IMR-90 (cell line): ENCODE data around the gene DCC. TPM values are rescaled to one million over a fixed set of nuclear protein-coding genes. Genes with fewer than 3 reads are reported as not detected.

Source experiments
- ATAC-seq: fragments of 200-7000 bp; cut with Tn5 transposase; 2 replicates; pipeline ENCODE4 v1.9.1; 2020; ENCODE audit warnings: low read depth, mild to moderate bottlenecking, moderate library complexity
- BruUV-seq: library from RNA; stranded (reverse); fragments of 400-500 nt; replicated peaks from 2 replicates; lab custom pipeline; 2021; lab: Mats Ljungman, UMichigan
- CTCF ChIA-PET: fragments of 300-600 bp; formaldehyde crosslinking; extraction: SDS; loops from one replicate; lab custom pipeline; 2021; ENCODE audit warnings: antibody characterized with exemption; lab: Yijun Ruan, JAX
- POLR2A ChIA-PET: fragments of 300-600 bp; sonication (Branson Sonifier 250); formaldehyde crosslinking; loops from one replicate; lab custom pipeline; 2022; ENCODE audit warnings: antibody characterized with exemption; ENCODE audit not compliant: unreplicated experiment; lab: Charles Lee
- DNase-seq: peaks from one replicate; pipeline ENCODE4 v3.0.0; 2013
- H2AFZ ChIP-seq: replicated peaks from 2 replicates; pipeline ENCODE3; 2013; ENCODE audit warnings: low read length, mild to moderate bottlenecking; ENCODE audit not compliant: poor library complexity
- H2AK5ac ChIP-seq: 2 replicates; pipeline ENCODE4 v1.6.1; 2013; ENCODE audit warnings: low read depth, low read length, inconsistent platforms
- H2AK9ac ChIP-seq: replicated peaks from 2 replicates; pipeline ENCODE3; 2013; ENCODE audit warnings: mild to moderate bottlenecking, low read depth, low read length, moderate library complexity; ENCODE audit not compliant: poor library complexity
- H2BK120ac ChIP-seq: 2 replicates; pipeline ENCODE4 v1.6.1; 2013; ENCODE audit warnings: low read depth, low read length, inconsistent platforms
- H2BK15ac ChIP-seq: 3 replicates; pipeline ENCODE4 v1.6.1; 2013; ENCODE audit warnings: low read depth, low read length, inconsistent platforms
- H2BK20ac ChIP-seq: 2 replicates; pipeline ENCODE4 v1.6.1; 2013; ENCODE audit warnings: low read depth, mild to moderate bottlenecking, inconsistent platforms, low read length, moderate library complexity
- H2BK5ac ChIP-seq: 2 replicates; pipeline ENCODE4 v1.6.1; 2013; ENCODE audit warnings: mild to moderate bottlenecking, low read depth, low read length, inconsistent platforms; ENCODE audit not compliant: poor library complexity, severe bottlenecking
- H3K14ac ChIP-seq: replicated peaks from 2 replicates; pipeline ENCODE4 v1.6.1; 2013; ENCODE audit warnings: low read depth, low read length, inconsistent platforms
- H3K18ac ChIP-seq: 2 replicates; pipeline ENCODE4 v1.6.1; 2013; ENCODE audit warnings: low read depth, low read length, control low read depth
- H3K23ac ChIP-seq: 2 replicates; pipeline ENCODE4 v1.6.1; 2013; ENCODE audit warnings: low read depth, low read length, inconsistent platforms
- H3K27ac ChIP-seq: 2 replicates; pipeline ENCODE4 v1.5.1; 2013; ENCODE audit warnings: mild to moderate bottlenecking, control low read depth, low read length; ENCODE audit not compliant: insufficient read depth
- H3K27me3 ChIP-seq: 2 replicates; pipeline ENCODE4 v1.6.1; 2013; ENCODE audit warnings: low read length; ENCODE audit not compliant: control insufficient read depth, insufficient read depth
- H3K36me3 ChIP-seq: 2 replicates; pipeline ENCODE4 v1.6.1; 2013; ENCODE audit warnings: low read length, mixed read lengths; ENCODE audit not compliant: control insufficient read depth, insufficient read depth
- H3K4ac ChIP-seq: 2 replicates; pipeline ENCODE4 v1.6.1; 2013; ENCODE audit warnings: low read depth, low read length, inconsistent platforms
- H3K4me1 ChIP-seq: 2 replicates; pipeline ENCODE4 v1.6.1; 2013; ENCODE audit warnings: low read length, mixed read lengths; ENCODE audit not compliant: control insufficient read depth, insufficient read depth
- H3K4me2 ChIP-seq: 2 replicates; pipeline ENCODE4 v1.6.1; 2013; ENCODE audit warnings: low read depth, mild to moderate bottlenecking, control low read depth, low read length, moderate library complexity
- H3K4me3 ChIP-seq: 2 replicates; pipeline ENCODE4 v1.5.1; 2013; ENCODE audit warnings: low read depth, mild to moderate bottlenecking, control low read depth, low read length, moderate library complexity; ENCODE audit not compliant: insufficient read depth
- H3K56ac ChIP-seq: 2 replicates; pipeline ENCODE4 v1.6.1; 2013; ENCODE audit warnings: low read length, inconsistent platforms; ENCODE audit not compliant: insufficient read depth; ENCODE audit errors: extremely low read depth
- H3K79me1 ChIP-seq, 2 experiments: 2 replicates each; pipeline ENCODE4 v1.6.1; 2013; ENCODE audit warnings: low read length in 2 of 2, inconsistent platforms in 1 of 2, low read depth in 1 of 2
- H3K9ac ChIP-seq: 2 replicates; pipeline ENCODE4 v1.6.1; 2013; ENCODE audit warnings: low read depth, low read length, control low read depth
- H3K9me1 ChIP-seq: 2 replicates; pipeline ENCODE4 v1.6.1; 2013; ENCODE audit warnings: low read length, inconsistent platforms; ENCODE audit not compliant: insufficient read depth
- H3K9me3 ChIP-seq: 2 replicates; pipeline ENCODE4 v1.6.1; 2013; ENCODE audit warnings: low read length; ENCODE audit not compliant: control insufficient read depth, insufficient read depth
- H4K20me1 ChIP-seq: 2 replicates; pipeline ENCODE4 v1.6.1; 2013; ENCODE audit warnings: low read length, inconsistent platforms; ENCODE audit not compliant: insufficient read depth
- H4K5ac ChIP-seq: 2 replicates; pipeline ENCODE4 v1.6.1; 2013; ENCODE audit warnings: mild to moderate bottlenecking, low read depth, low read length, control low read depth
- H4K8ac ChIP-seq, 2 experiments: 2 replicates each; pipeline ENCODE4 v1.6.1; 2013; ENCODE audit warnings: low read depth in 2 of 2, low read length in 2 of 2, control low read depth in 1 of 2, inconsistent platforms in 1 of 2
- H4K91ac ChIP-seq: 2 replicates; pipeline ENCODE4 v1.6.1; 2013; ENCODE audit warnings: low read depth, low read length, inconsistent platforms; ENCODE audit not compliant: insufficient read depth
- POLR2A ChIP-seq: IDR thresholded peaks from 2 replicates; pipeline ENCODE4 v1.6.1; 2012; ENCODE audit warnings: mild to moderate bottlenecking, low read depth, low read length
- RCOR1 ChIP-seq: IDR thresholded peaks from 2 replicates; pipeline ENCODE4 v1.6.1; 2012; ENCODE audit warnings: mild to moderate bottlenecking, low read length, improper control_type of control experiment; ENCODE audit not compliant: insufficient replicate concordance
- RFX5 ChIP-seq: IDR thresholded peaks from 2 replicates; pipeline ENCODE4 v1.8.0; 2012; ENCODE audit warnings: low read depth, mild to moderate bottlenecking, low read length, moderate library complexity
- SMC3 ChIP-seq: fragments of 150-350 bp; IDR thresholded peaks from 2 replicates; pipeline ENCODE4 v1.6.1; 2016; ENCODE audit warnings: low read depth, mild to moderate bottlenecking, antibody characterized with exemption, low read length, moderate library complexity
- WGBS, 2 experiments: methylation state at CpG; one replicate each; pipeline versions ENCODE4 v1.1.5 to v1.1.7; 2013; ENCODE audit warnings: missing lambda C conversion rate in 2 of 2; ENCODE audit not compliant: insufficient read length in 1 of 2; ENCODE audit errors: extremely low coverage in 2 of 2; 5-methylcytosine and 5-hydroxymethylcytosine counted together
- dilution Hi-C: fragments of 300-500 bp; cut with HindIII; formaldehyde crosslinking; loops from one replicate; pipeline ENCODE4 v1.14.3; 2018; ENCODE audit warnings: low sequenced_read_pairs; ENCODE audit not compliant: unreplicated experiment
- in situ Hi-C: fragments of 300-500 bp; cut with MboI; formaldehyde crosslinking; loops from 3 replicates; pipeline ENCODE4 v1.14.3; 2019; ENCODE audit warnings: low sequenced_read_pairs, inconsistent platforms, mixed read lengths
- intact Hi-C: fragments of 100-400 bp; cut with micrococcal nuclease; formaldehyde crosslinking; loops from 2 replicates; pipeline ENCODE4 v1.10.0; 2022
- polyA plus RNA-seq, 3 experiments: library from polyadenylated mRNA; depleted of rRNA; stranded (reverse); fragments of >200 nt; gene quantifications; 2 replicates each; pipeline ENCODE4 v1.2.3, GENCODE V29; 2012; ENCODE audit warnings: low replicate concordance in 1 of 3
- total RNA-seq: library from RNA; depleted of rRNA; stranded (reverse); fragments of >200 nt; gene quantifications from 2 replicates; pipeline ENCODE4 v1.2.3, GENCODE V29; 2012

DCC gene
- total and polyA plus RNA-seq, 2 of the 4 experiments (the other 2 are of a cell fraction): 0.31 to 0.54 TPM

- intact Hi-C loops: no loop called here
Observed at GRCh38 chr18:52481116-52481515, 141.1 kb downstream of the DCC start.

More at GRCh38 chr18:52481116-52481515, 141.1 kb downstream of the DCC start:
- no peak overlapping the region for H4K8ac ChIP-seq
- H2BK15ac ChIP-seq: no peak overlapping the region
- H3K9ac ChIP-seq: no peak overlapping the region
- H2AFZ ChIP-seq: no peak overlapping the region
- no peak overlapping the region for H3K14ac ChIP-seq
- no peak overlapping the region for H3K4me2 ChIP-seq
- no peak overlapping the region for H4K91ac ChIP-seq
- H2AK9ac ChIP-seq: no peak overlapping the region
- no peak overlapping the region for H2BK20ac ChIP-seq
- no peaks in the 10 kb centered on the region for H3K9me1 ChIP-seq
- H3K27ac ChIP-seq: no peak overlapping the region
- H3K18ac ChIP-seq: no peak overlapping the region
- no peak overlapping the region for H2BK5ac ChIP-seq
- WGBS, 2 experiments: no CpG with 5 or more reads among the region's 6 CpGs
- no peaks in the 10 kb centered on the region for H3K4me1 ChIP-seq
- no peaks in the 10 kb centered on the region for H3K27me3 ChIP-seq
- in situ Hi-C loops: no loop called here
- DNase-seq: no peak
- H3K79me1 ChIP-seq: no peaks in the 10 kb centered on the region
- H3K36me3 ChIP-seq: no peaks in the 10 kb centered on the region
- no TSS peak for BruUV-seq
- no peak overlapping the region for H3K23ac ChIP-seq
- H2AK5ac ChIP-seq: no peak overlapping the region
- H3K4me3 ChIP-seq: no peak overlapping the region
- H3K9me3 ChIP-seq: peaks cover 4% of the 10 kb centered on the region; the same call in 1 of the 2 replicates
- dilution Hi-C loops: no loop called here
- no peak for ATAC-seq
- TF ChIP-seq POLR2A (no peak), SMC3 (no peak), RCOR1 (no peak), RFX5 (no peak)
- ChIA-PET CTCF (no interaction called here), POLR2A (no interaction called here)
- H4K5ac ChIP-seq: no peak overlapping the region
- H4K20me1 ChIP-seq: no peaks in the 10 kb centered on the region
- no peak overlapping the region for H3K56ac ChIP-seq
- H2BK120ac ChIP-seq: no peak overlapping the region
- H3K4ac ChIP-seq: no peak overlapping the region
